Measurements from ENCODE around the gene NEURL1.

NEURL1 gene

GRCh38 chr10:103548581-103549348 lies 55.3 kb downstream of the NEURL1 start:
- no peak for DNase-seq

DNA sequence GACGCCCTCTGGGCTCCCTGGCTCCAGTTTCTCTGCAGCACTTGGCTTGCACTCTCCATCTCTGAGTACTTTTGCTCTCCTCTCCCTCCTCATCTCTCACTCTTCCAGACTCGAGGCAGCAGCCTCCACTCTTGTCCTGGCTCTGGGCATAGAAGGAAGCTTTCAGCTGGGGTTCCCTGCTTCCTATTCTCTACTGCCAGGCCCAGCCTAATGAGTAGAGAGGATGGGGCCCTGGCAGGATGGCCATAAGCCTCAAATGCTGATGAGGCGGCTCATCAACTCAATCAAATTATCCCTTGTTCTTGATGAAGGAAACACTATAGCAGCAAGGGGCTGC lies 55.8 kb downstream of the NEURL1 start:
- no peak for DNase-seq

DNA sequence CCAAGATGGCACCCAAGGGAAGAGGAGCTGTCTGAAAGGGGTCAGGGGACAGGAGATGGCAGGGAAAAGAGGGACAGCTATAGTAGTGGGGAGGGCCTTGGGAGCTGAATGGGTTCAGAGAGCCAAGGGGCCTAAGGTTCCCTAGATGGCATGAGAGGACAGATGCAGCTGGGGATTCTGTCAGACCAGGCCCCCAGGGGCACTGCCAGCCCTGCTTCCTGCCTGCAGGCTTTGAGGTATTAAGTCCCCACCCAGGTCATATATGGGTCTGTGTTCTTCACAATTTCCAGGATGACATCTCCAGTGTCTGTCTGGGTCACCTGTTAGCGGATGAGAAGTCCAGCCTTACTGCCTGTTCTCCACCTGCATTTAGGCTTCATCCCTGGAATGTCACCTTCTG lies 56.7 kb downstream of the NEURL1 start:
- no peak for DNase-seq

GRCh38 chr10:103551619-103552602 lies 58.4 kb downstream of the NEURL1 start:
- DNase-seq: no peak

GRCh38 chr10:103552856-103553742 lies 59.6 kb downstream of the NEURL1 start:
- DNase-seq: no peak

GRCh38 chr10:103553743-103554487 lies 60.4 kb downstream of the NEURL1 start:
- DNase-seq: no peak

DNA sequence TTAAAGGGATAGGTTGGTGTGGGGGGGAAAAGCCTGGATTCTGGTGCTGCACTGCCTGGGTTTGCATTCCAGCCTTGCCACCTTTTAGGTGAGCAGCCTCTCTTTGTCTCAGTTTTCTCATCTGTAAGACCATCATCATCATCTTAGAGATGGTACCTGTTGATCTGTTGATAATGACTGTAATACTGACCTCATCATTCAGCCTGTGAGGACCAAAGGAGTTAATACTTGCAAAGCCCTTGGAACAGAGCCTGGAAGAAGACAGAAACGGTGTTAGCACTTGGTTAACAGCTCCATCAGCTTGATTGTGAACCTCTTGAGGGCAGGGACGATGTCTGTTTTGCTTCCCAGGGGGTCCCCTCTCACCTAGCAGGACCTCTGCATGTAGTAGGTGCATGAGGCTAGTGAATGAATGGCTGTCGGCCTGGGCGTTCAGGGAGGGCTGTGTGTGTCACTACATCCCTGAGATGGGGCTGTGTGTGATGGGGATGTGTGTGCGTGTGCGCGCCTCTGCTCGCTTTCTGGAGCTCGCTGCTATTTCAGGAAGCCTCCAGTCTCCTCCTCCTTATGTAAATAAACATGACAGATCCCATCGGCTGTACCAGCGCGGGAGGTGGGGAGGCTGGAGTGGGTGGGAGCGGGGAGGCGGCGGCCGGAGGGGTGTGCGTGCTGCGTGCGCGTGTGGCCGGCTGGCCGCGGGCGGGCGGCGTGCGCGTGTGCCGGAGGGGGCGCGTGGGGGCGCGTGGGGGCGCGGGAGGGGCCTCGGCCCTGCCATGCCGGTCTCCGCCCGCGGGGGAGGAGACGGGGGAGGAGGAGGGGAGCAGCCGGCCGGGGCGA lies 61.2 kb downstream of the NEURL1 start:
- peak; percentile 31 for DNase-seq

DNA sequence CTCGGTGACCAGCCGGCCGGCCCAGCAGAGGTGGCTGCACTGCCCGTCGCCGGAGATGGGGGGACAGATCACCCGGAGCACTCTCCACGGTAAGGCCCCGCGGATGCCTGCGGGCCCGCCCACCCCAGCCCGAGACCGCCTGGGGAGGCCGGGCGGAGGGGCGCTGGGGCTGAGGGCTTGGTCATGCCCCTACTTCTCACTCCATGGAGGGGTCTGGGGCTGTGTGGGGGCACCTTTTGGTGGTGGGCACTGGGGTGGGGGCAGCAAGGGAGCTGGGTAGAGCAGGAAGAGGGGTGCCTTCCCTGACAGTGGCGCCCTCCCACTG lies 61.8 kb downstream of the NEURL1 start:
- DNase-seq: no peak

DNA sequence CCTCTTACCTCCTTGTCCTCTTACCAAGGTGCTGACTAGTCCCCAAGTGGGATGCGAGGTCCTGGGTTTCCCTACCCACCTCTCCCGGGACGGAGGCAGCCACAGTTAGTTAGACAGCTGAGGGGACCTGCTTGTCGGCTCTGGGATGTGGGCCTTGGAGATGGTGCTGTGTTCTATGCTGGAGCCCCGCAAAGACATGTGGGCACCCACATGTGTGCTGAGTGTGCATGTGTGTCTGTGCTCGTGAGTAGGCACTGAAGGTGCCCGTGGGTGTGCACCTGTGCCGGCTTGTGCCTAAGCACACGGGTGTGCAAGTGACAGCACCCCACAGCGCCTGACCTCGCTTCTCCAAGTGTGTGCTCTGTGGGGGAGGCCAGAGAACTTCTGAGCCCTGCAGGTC lies 62.2 kb downstream of the NEURL1 start:
- DNase-seq: no peak

DNA sequence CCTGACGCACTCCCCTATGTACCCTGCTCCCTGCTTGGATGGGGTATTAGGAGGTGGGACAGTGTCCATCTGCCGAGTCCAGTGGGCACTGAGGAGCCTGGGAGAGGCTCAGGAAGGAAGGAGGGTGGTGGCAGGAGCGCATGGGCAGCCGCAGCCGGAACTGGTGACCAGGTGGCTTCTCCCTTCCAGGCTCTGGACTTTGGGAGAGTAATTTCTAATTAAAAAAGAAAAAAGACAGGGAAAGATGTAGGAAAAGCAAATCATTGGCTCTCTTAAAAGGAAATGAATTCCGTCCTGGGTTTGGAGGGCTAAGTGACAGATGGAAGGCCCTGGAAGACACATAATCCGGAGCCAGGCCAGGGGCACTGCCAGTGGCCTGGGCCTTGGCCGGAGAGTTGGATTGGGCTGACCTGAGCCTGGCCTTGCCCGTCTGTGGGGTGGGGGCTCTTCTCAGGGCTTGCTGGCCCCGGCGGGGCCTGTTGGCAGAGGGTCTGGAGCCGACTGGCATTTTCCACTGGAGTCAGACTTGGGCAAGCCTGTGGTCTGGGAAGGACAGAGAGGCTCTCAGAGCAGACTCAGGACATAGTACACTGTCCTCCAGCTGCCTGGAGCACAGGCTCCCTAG lies 63.0 kb downstream of the NEURL1 start:
- no peak for DNase-seq

DNA sequence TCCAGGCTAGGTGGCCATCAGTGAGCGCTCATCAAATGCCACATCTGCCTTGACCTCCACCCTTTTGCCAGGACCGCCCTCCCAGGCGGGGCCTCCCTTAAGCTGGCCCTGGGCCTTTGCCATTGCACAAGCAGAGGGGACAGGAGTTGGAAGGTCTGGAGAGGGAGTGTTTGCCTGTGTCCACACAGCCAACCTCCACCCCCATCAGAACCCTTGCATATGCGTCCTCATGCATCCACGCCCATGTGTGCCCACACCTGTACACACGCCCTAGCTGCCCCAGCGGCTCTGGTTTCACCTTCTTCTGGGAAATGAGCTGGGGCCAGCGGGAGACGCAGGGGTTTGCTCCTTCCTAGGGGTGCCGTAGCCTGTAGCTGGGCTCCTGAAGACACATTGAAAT lies 64.0 kb downstream of the NEURL1 start:
- DNase-seq: no peak

DNA sequence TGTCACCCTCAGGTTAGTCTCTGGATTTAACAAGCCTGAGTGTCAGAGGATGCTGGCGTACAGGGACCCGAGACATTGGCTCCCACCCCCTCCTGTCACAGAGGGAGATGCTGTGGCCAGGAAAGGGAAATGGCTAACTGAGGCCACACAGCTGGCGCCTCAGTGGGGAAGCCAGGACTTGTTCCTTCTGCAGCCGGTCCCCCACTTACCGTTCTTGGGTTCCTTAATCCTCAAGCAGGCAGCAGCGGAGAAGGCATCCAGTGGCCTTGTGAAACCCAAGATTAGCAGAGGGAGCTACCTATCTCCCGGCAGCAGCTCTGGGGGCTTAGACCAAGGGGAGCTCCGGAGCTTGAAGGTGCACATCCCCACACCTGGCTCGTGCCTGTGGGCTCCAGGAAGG lies 65.4 kb downstream of the NEURL1 start:
- no peak for DNase-seq

DNA sequence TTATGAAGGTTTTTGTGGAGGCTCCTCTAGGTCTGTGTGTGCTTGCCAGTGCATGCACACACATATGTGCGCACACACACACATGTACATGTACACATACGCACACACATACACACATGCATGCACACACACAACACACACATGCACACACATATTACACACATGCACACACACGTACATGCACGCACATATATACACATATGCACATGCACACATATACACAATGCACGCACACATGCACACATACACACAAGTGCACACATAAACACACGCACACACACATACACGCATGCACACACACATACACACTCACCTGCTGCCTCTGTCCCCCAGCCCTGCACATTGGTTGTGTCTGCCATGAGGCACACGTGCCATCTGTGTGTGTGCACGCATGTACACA lies 66.3 kb downstream of the NEURL1 start:
- DNase-seq: no peak

GRCh38 chr10:103560886-103561285 lies 67.4 kb downstream of the NEURL1 start:
- no peak for DNase-seq

GRCh38 chr10:103562383-103562782 lies 68.9 kb downstream of the NEURL1 start:
- no peak for DNase-seq

DNA sequence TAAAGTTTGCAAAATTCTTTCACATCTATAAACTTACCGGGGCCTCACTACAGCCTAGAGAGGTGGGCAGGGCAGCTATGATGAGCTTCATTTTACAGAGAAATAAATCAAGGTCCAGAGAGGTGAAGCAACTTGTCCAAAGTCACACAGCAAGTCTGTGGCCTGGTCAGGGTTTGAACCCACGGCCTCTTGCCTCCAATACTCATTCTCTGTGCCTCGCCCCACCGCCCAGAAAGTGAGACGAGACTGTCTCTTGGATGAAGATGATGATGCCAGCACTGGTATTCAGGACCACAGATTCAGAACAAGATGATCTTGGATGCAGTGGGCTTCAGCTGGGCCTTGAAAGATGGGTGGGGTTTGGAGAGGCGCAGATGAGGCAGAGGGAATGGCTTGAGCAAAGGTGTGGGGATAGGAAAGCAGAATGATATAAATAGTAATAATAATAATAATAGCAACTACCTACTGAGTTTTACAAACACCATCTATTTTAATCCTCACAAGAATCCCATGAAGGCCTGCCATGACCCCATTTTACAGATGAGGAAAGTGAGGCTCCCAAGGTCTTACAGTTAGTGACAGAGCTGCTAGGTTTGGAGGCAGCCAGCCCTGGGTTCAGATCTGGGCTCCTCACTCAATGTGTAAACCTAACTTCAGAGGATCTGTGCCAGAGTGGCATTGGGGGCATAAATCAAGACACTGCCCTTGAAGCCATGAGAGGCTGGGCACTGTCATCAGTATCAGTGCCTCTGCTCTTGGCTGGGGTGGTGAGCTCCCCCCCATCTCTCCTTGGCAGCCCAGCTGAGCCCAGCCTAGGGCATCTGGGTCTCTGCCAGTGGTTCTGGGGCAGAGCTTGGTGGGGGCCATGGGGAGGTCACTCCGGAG lies 70.0 kb downstream of the NEURL1 start:
- DNase-seq: no peak

DNA sequence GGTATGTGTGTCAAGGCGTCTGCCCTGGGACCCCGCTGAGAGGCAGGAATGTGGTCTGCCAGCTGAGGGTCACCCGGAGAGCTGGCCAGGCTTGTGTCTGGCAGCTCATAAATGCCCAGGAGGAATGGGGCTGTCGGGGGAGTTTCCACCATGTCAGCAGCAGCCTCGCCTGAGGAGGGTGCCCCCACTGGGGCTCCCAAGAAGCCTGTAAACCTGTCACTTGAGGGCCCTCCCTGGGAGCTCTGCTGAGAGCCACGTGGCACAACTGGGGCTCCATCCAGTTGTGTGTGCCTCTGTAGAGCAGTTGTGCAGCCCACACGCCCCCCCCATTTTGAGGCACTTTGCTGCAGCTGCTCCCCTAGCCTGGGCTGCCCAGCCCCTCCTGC lies 70.6 kb downstream of the NEURL1 start:
- DNase-seq: no peak

DNA sequence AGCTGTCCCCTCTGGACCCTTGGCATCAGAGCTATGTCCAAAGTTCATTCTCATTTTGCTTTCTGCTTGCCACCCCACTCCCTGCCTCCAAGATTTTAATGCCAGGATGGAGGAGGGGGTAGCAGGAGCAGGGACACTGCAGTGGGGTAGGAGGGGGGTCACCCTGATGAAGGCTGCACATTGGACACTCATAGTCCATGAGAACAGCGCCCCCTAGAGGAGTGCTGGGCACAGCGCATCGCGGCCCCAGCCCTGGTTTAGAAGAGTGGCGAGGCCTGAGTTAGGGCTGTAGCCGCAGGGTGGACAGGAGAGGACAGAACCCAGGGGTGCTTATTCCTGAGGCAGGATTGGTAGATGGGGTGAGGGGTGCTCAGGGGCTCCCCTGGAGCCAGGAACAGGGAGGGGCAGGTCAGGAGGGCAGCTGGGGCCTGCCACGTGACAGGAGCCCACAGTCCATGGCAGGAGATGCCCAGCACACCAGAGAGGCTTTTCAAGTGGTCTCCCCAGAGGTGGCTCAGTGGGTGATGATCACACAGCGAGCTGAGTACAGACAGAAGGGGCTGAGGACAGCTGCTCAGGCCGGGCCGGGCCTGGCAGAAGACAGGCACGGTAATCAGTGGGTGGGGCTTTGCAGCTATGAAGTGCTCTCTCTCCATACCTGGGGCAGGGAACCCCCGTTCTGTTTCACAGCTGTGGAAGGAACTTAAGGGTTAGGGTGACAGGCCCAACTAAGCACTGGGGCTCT lies 71.4 kb downstream of the NEURL1 start:
- DNase-seq: no peak

DNA sequence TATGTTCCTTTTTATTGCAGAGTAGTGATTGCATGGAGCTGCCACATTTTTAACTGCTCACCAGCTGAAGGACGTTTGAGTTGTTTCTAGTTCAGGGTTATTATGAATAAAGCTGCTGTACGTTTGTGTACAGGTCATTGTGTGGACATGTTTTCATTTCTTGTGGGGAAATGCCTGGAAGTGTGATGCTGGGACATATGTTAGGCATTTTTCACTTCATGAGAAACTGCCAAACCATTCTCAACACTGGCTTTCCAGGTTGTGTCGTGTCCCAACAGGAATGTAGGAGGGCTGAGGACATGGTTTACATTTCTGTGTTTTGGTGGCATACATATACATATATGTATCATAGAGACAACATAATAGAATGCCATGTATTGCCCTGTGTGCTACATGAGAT lies 73.0 kb downstream of the NEURL1 start:
- DNase-seq: no peak
